SK-MEL-5 (cell line): ENCODE data around the gene MEIOB. TPM values are rescaled to one million over a fixed set of nuclear protein-coding genes. Genes with fewer than 3 reads are reported as not detected.
A peak's percentile ranks its signal among the peaks of the same experiment; 100 is the strongest.

ENCODE experiments used
- DNase-seq: peaks from one replicate; pipeline ENCODE4 v3.0.0-alpha.2; 2016; ENCODE audit warnings: low read depth, low spot score
- in situ Hi-C: cut with HindIII; loops from 2 replicates; pipeline ENCODE4 v1.10.0; 2016; ENCODE audit warnings: low sequenced_read_pairs, high pct_unique_total_duplicates, low pct_unique_long_range_greater_than_20kb
- total RNA-seq: library from RNA; depleted of rRNA; stranded (reverse); fragments of >200 nt; shearing (Covaris generic); gene quantifications from 2 replicates; pipeline ENCODE4 v1.2.3, GENCODE V29; 2014

Gene MEIOB
- total RNA-seq, 1 experiment from 2014 or later = 0.48 TPM

- in situ Hi-C loops = no loop called here
- no peak for DNase-seq
These were observed 13.6 kb downstream of the MEIOB start for GRCh38 chr16:1858189-1858865.

- in situ Hi-C loops = no loop called here
These were observed 14.4 kb downstream of the MEIOB start for GRCh38 chr16:1857433-1858097.

GRCh38 chr16:1851793-1852192, 20.2 kb downstream of the MEIOB start:
- in situ Hi-C loops = no loop called here
- no peak for DNase-seq

More at GRCh38 chr16:1857433-1858097, 14.4 kb downstream of the MEIOB start:
- no peak for DNase-seq

GRCh38 chr16:1850981-1851380, 21.0 kb downstream of the MEIOB start:
- in situ Hi-C loops = no loop called here
- no peak for DNase-seq

GRCh38 chr16:1846416-1846815, 25.5 kb downstream of the MEIOB start:
- DNase-seq = no peak
- in situ Hi-C loops = no loop called here

GRCh38 chr16:1845985-1846384, 26.0 kb downstream of the MEIOB start:
- in situ Hi-C loops = no loop called here

GRCh38 chr16:1839554-1839953, 32.4 kb downstream of the MEIOB start:
- in situ Hi-C loops = no loop called here
- peak; percentile 98 for DNase-seq

More at GRCh38 chr16:1845985-1846384, 26.0 kb downstream of the MEIOB start:
- DNase-seq = no peak

GRCh38 chr16:1834096-1834495, 37.9 kb downstream of the MEIOB start:
- in situ Hi-C loops = no loop called here
- DNase-seq = no peak

GRCh38 chr16:1832838-1833454, 39.0 kb downstream of the MEIOB start:
- in situ Hi-C loops = no loop called here
- DNase-seq = no peak

GRCh38 chr16:1831186-1832075, 40.5 kb downstream of the MEIOB start:
- in situ Hi-C loops = no loop called here
- DNase-seq = no peak

- DNase-seq = no peak
- in situ Hi-C loops = no loop called here
These were observed 41.8 kb downstream of the MEIOB start for GRCh38 chr16:1830213-1830612.

GRCh38 chr16:1828645-1829410, 43.1 kb downstream of the MEIOB start:
- DNase-seq = no peak
- in situ Hi-C loops = no loop called here

GRCh38 chr16:1826691-1827573, 45.0 kb downstream of the MEIOB start, which contains the start of the genes FAHD1 and HAGH:
Gene FAHD1 (plus strand): TSS chr16:1827206. CDS start chr16:1827239, 33 bp downstream.
Gene HAGH (minus strand): TSS chr16:1826825. CDS start chr16:1826787, 38 bp downstream.
- in situ Hi-C loops = no loop called here

GRCh38 chr16:1825864-1826690, 45.9 kb downstream of the MEIOB start:
- in situ Hi-C loops = no loop called here

More at GRCh38 chr16:1826691-1827573, 45.0 kb downstream of the MEIOB start, which contains the start of the genes FAHD1 and HAGH:
- DNase-seq = peak; percentile 91

GRCh38 chr16:1825381-1825863, 46.5 kb downstream of the MEIOB start:
- no peak for DNase-seq
- in situ Hi-C loops = no loop called here

More at GRCh38 chr16:1825864-1826690, 45.9 kb downstream of the MEIOB start:
- peak; percentile 41 for DNase-seq
